Embryonic facial prominence (tissue), 1 donor: Measurements from ENCODE around the gene NUP50.

Source experiments
- DNase-seq: peaks from one replicate; pipeline ENCODE4 v3.0.0-alpha.2; 2016; ENCODE audit errors: extremely low spot score

Gene NUP50

DNA sequence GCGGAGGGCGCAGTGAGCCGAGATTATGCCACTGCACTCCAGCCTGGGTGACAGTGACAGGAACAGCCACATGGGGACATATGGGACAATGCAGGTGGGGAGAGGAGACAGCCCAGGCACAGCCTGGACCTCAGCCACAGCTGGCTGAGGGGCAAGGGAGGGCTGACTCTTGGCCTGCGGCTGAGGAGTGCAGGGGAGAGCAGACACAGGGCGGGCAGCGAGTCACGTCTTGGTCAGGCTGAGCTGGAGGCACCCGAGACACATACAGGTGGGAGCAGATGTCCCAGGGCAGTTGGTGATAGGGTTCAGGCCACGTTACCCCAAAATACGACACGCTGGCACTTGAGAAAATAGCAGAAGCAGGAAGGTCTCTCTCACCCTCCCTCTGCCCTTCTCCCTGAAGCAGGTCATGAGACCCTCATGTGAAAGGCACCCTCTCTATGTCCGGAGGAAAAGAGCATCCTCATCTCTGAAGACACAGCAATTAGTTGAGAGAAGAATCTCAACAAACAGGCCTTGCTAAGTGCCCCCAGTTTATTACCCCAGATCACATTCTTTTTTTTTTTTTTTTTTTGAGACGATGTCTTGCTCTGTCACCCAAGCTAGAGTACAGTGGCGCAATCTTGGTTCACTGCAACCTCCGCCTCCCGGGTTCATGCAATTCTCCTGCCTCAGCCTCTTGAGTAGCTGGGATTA, 66.4 kb downstream of the NUP50 start:
- DNase-seq, result no peak

DNA sequence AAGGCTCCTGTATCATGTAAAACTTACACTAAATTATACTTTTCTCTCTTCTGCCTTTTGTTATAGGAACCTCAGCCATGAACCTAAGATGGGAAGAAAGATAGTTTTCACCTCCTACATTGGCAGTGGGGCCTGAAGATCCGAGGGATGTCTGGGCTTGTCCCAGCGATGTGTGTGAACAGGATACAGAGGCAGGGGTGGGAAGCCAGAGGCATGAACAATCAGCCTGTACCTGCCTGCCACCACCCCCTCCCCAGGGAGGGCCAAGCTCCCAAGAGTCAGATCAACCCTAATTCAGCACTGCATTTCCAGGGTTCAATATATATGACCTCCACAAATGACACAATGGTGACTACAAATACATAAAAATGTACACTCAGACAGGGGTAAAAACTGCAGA, 67.6 kb downstream of the NUP50 start:
- no peak for DNase-seq

DNA sequence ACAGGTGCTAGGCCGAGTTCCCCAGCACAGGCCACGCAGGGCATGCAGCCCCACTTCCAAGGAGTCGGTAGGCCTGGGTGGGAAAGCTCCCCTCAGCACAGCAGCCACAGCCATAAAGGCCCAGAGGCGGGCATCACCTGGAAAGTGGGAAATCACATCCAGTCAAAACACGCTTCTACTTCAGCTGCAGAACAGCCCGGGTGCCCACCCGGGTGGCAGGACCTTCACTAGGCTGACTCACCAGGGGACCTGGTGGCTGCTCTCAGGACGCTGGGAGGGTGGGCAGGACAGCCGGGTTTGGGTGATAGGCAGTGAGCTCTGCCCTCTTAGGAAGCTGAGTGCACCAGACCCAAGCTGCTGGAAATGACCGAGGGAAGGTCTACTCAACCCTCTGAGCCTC, 69.7 kb downstream of the NUP50 start:
- no peak for DNase-seq

DNA sequence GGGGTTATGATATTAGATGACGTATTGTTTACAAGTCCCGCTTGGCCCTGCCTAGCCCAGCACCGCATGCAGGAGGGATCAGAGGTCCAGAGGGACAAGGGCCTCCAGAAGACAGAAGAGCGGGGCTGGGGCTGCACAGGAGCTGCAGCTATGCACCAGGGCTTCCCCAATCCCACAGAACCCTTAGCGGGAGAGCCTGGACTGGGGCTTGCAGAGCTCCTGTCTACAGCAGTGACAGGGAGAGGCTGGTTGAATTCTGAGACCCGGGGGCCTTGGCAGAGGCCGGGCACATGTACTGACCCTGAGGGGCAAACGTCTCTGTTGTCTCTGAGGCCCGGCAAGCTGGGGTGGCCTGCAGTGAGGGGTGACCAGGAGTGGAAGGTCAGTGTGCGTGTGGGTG, 70.1 kb downstream of the NUP50 start:
- no peak for DNase-seq

DNA sequence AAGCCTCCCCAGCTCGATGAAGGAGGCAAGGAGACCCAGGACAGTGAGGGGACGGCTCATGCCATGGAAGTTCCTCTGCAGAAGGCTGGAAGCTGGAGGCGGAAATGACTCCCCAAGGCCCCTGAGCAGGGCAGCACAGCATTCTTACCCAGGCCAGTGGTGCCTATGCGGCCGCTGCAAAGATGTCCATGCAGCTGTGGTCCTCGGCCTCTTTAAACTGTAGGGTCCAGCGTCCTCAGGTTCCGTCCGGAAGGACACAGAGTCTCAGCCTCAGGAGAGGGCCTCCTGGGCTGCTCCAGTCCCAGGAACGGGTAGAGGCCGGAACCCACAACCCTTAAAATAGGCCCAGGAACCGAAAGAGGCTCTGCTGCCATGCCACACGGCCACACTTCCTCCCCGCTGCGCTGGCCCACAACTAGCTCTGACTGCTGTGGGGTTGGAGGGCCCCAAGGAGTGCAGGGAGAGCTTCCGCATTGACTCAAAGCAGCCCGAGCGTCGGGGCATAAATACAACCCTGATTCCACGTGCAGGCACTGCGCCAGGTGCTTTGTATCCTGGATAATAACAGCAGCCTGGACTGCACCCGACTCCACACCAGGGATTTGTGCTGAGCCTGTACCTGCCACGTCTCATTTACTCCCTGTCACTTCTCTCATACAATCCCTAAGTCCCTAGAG, 71.5 kb downstream of the NUP50 start:
- DNase-seq, result no peak

DNA sequence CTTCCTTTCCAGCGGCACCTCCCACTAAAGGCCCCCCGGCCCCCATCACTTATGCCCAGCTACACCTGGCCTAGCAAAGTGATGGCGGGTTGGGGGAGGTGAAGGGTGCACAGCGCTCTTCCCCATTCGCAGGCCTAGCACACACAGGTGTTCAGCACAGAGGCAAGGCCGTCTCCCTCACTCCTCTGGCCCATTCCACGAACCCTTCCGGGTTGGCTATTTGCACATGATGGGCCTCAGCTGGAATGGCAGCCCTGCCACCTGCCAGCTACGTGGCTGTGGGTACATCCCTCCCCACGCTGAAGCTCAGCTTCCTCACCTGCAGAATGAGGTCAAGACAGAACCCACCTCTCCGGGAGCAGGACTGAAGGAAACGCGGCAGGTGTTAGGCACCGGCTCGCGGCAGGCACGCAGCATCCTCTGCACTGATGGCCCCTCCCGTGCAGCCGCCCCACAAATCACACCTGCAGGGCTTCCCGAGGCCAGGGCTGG, 72.2 kb downstream of the NUP50 start:
- DNase-seq, result no peak

DNA sequence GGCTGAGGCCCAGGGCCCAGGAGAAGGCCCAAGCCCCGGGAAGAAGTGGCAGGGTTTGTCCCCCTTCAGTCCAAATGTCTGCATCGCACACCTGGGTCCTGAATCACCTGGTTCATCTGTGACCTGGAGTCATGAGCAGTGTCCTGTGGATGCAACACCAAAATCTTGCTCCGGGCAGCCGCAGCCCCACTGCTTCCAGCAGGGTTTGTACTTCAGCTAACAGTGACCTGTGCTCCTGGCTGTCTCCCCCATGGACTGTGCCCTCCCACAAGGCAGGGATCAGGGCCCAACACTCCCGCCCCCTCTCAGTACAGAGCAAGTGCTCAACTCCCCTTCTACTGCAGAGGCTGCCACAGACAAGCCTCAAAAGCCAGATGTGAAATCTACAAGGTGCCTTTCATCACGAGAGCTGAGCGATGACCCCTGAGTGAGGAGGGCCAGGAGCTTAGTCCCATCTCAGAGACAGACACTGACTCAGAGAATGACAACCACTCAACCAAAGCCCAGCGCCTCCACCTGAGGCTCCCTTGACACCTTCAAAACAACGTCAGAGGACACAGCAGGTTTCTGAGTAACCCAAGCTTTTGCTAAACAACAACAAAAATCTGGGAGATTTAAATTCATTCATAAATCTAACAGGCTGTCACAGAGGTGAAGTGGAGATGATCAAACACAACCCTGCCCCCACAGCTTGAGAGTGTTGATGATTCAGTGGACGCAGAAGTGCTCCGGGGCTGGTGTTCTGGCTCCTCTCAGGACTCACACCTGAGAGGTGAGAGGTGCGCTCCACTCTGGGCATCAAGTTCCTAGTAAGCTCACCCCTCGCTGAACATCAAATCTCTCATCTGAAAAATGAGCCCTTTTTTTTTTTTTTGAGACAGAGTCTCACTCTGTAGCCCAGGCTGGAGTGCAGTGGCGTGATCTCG, 73.6 kb downstream of the NUP50 start:
- DNase-seq, result no peak
